Subcutaneous abdominal adipose tissue (tissue), 5 donors: ENCODE data around the gene RIIAD1.
"Not testable (repeated sequence)": the region's sequence is repeated elsewhere in the genome, so short reads cannot be mapped to it uniquely, and the experiment has no call there.

Source experiments
- H3K27ac ChIP-seq: one replicate; pipeline ENCODE4 v1.7.0; 2013; ENCODE audit warnings: low read depth, mild to moderate bottlenecking, inconsistent platforms, low read length, moderate library complexity
- H3K27me3 ChIP-seq, 5 donors: one replicate each; pipeline ENCODE4 v1.7.0; 2013; ENCODE audit warnings: low read length in 5 of 5, inconsistent platforms in 1 of 5; ENCODE audit not compliant: control insufficient read depth in 5 of 5, insufficient read depth in 4 of 5
- H3K36me3 ChIP-seq, 5 donors: one replicate each; pipeline ENCODE4 v1.7.0; 2013; ENCODE audit warnings: low read length in 5 of 5; ENCODE audit not compliant: control insufficient read depth in 5 of 5, insufficient read depth in 5 of 5
- H3K4me1 ChIP-seq, 5 donors: one replicate each; pipeline ENCODE4 v1.7.0; 2013; ENCODE audit warnings: low read length in 5 of 5, mild to moderate bottlenecking in 3 of 5, moderate library complexity in 1 of 5; ENCODE audit not compliant: control insufficient read depth in 5 of 5, insufficient read depth in 5 of 5
- H3K4me3 ChIP-seq, 5 donors: one replicate each; pipeline ENCODE4 v1.7.0; 2013; ENCODE audit warnings: low read length in 5 of 5, low read depth in 1 of 5
- H3K9ac ChIP-seq, 5 donors: one replicate each; pipeline ENCODE4 v1.7.0; 2013; ENCODE audit warnings: low read length in 5 of 5, mild to moderate bottlenecking in 4 of 5, moderate library complexity in 3 of 5
- H3K9me3 ChIP-seq, 5 donors: one replicate each; pipeline ENCODE4 v1.7.0; 2013; ENCODE audit warnings: low read length in 5 of 5; ENCODE audit not compliant: control insufficient read depth in 5 of 5
- donor health status: healthy.
- donor health status: healthy.
- donor health status: healthy.
- donor health status: healthy.
- donor health status: healthy.

RIIAD1 gene

DNA sequence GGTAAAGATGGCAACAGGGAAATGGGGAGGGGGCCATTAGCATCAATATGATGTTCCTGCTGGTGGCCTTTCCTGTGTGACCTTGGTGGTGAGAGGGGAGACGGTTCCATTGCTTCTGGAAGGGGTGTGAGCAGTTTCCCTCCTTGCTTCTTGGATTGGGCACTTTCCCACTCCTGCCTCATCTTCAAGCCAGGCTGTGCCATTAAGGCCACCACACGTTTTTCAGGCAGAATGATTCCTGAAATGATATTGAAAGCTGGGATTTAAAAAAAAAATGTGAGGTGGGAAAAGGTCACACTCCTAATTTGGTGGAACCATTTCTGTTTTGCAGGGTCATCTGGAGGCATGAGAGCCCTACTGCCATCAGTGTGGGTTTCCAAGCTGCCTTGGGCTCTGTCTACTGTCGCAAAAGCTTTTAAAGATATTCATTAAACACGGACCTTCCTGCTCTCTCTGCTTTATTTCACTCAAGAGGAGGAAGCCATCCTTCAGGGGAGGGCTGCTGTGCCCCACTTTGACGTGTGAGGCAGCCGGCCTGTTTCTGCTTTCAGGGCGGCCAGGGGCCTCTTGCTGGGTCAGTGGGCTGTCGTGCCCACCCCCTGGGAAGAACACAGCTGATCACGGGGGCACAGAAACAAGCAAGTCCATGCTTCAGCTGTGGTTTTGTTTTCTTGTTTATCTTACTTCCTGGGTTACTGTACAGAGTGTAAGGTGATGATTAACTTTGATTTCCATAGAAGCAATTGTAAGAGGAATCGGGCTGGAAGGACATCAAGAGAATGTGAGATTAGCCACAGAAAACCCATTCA lies 8.0 kb downstream of the RIIAD1 start:
- Histone ChIP-seq H3K36me3 (no peaks in the 10 kb centered on the region), H3K4me3 (no peak overlapping the region), H3K9me3 (no peaks in the 10 kb centered on the region), H3K27me3 (peaks cover 13 to 47% (median 17%) of the 10 kb centered on the region in 5 donors), H3K27ac (no peak overlapping the region), H3K9ac (no peak overlapping the region), H3K4me1 (peaks cover 0 to 4% (median 0%) of the 10 kb centered on the region in 5 donors)

DNA sequence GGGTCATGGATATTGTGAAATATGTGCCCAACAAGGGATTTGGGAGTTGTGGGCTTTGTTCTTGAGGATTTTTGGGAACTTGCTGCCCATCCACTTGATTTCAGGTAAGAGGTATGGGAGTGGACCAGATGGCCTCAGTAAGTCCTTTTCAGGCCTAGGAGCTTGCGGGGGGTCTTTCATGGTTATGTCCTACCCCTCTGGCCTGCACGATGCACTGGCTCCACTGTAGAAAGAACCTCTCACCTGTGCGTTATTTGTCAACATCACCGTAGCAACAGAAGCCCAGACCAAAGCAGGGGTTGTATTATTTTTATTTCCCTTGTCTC lies 8.6 kb downstream of the RIIAD1 start:
- H3K27ac ChIP-seq = no peak overlapping the region
- no peak overlapping the region for H3K4me3 ChIP-seq
- H3K4me1 ChIP-seq = peaks cover 0 to 4% (median 1%) of the 10 kb centered on the region in 5 donors
- H3K27me3 ChIP-seq = peaks cover 13 to 44% (median 15%) of the 10 kb centered on the region in 5 donors
- H3K36me3 ChIP-seq = no peaks in the 10 kb centered on the region
- H3K9ac ChIP-seq = no peak overlapping the region
- no peaks in the 10 kb centered on the region for H3K9me3 ChIP-seq

DNA sequence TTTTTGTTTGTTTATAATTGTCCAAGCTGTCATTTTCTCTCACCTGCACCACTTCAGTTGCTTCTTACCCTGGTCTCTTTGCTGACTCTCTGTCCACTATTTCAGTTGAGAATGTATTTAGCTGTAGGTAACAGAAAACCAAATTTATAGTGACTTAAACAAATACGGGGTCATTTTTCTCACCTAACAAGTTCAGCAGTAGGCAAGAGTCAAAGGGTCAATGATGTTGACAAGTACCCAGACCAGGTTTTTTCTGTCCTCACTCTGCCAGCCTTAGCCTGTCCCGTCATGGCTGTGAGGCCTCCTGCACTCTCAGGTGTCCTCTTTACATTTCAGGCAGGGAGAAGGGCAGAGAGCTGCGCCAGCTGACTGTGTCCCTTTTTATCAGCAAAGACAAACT lies 11.8 kb downstream of the RIIAD1 start:
- H3K9me3 ChIP-seq = peaks cover 0 to 9% (median 6%) of the 10 kb centered on the region in 5 donors
- no peak overlapping the region for H3K4me3 ChIP-seq
- H3K27ac ChIP-seq = no peak overlapping the region
- peaks cover 0 to 3% (median 2%) of the 10 kb centered on the region in 5 donors for H3K4me1 ChIP-seq
- no peak overlapping the region for H3K9ac ChIP-seq
- H3K36me3 ChIP-seq = no peaks in the 10 kb centered on the region
- peaks cover 0 to 24% (median 13%) of the 10 kb centered on the region in 5 donors for H3K27me3 ChIP-seq

DNA sequence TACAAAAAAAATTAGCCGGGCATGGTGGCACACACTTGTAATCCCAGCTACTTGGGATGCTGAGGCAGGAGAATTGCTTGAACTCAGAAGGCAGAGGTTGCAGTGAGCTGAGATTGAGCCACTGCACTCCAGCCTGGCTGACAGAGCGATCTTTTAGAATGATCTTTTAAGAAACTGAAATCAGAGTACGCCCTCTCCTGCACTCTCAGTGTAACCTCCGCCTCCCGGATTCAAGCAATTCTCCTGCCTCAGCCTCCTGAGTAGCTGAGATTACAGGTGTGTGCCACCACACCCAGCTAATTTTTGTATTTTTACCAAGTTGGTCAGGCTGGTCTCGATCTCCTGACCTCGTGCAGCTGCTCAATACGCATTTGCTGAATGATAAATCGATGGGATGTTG lies 12.7 kb downstream of the RIIAD1 start:
- not testable (repeated sequence) for H3K9ac ChIP-seq, H3K27ac ChIP-seq, H3K4me1 ChIP-seq, H3K9me3 ChIP-seq, H3K36me3 ChIP-seq, H3K4me3 ChIP-seq
- peaks cover 0 to 20% (median 13%) of the 10 kb centered on the region in 5 donors for H3K27me3 ChIP-seq

DNA sequence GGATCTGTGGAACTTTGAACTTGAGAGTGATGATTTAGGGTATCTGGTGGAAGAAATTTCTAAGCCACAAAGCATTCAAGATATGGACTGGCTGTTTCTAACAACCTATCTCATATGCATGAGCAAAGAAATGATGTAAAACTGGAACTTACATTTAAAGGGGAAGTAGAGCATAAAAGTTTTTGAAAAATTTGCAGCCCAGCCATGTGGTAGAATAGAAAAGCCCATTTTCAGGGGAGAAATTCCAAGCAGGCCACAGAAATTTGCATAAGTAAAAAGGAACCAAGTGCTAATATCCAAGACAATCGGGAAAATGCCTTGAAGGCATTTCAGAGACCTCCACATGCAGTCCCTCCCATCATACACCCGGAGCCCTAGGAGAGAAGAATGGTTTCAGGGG lies 15.7 kb downstream of the RIIAD1 start:
- no peak overlapping the region for H3K27ac ChIP-seq
- H3K4me1 ChIP-seq = peaks cover 0 to 6% (median 2%) of the 10 kb centered on the region in 5 donors
- no peak overlapping the region for H3K9ac ChIP-seq
- no peak overlapping the region for H3K4me3 ChIP-seq
- peaks cover 0 to 9% (median 6%) of the 10 kb centered on the region in 5 donors for H3K9me3 ChIP-seq
- H3K36me3 ChIP-seq = no peaks in the 10 kb centered on the region
- H3K27me3 ChIP-seq = peaks cover 0 to 5% (median 0%) of the 10 kb centered on the region in 5 donors

GRCh38 chr1:151737479-151737878 lies 16.2 kb downstream of the RIIAD1 start:
- Histone ChIP-seq H3K9me3 (peaks cover 0 to 9% (median 6%) of the 10 kb centered on the region in 5 donors), H3K27me3 (peaks cover 0 to 4% (median 0%) of the 10 kb centered on the region in 5 donors), H3K4me1 (peaks cover 0 to 6% (median 2%) of the 10 kb centered on the region in 5 donors), H3K36me3 (no peaks in the 10 kb centered on the region), H3K9ac (no peak overlapping the region), H3K4me3 (no peak overlapping the region), H3K27ac (no peak overlapping the region)

DNA sequence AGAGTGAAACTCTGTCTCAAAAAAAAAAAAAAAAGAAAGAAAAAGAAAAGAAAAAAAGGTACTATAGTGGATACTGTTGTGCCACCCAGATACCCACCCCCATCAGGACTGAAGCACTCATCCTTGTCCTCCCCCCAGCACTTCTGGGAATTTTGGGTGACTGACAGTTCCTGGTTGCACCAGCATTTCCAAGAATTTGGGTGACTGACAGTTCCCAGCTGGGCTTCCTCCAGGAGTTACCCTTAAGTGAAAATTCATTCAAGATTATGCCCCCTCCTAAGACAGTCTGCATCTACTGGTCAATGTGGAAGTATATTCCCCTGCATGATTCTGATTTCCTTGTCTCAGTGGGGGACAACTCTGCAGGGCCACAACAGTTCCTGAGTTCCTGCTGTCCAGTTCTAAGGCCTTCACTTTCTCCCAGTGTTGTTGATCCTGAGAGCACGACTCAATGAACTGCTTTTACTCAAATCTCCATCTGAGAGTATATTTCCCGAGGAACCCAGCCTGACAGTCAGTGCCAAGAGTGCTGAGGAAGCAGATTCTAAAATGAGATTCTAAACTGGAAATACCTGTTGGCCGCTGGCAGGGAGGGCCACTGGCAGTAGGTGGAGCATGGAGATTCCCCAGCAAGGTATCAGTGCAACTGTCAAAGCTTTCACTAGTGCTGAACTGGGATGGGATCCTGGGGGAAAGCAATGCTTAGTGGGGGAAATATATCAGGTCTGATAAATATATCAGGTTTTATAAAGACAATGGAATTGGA lies 18.5 kb downstream of the RIIAD1 start:
- H3K4me3 ChIP-seq = no peak overlapping the region
- peaks cover 0 to 6% (median 2%) of the 10 kb centered on the region in 5 donors for H3K4me1 ChIP-seq
- H3K36me3 ChIP-seq = no peaks in the 10 kb centered on the region
- H3K27ac ChIP-seq = no peak overlapping the region
- peaks cover 0 to 9% (median 6%) of the 10 kb centered on the region in 5 donors for H3K9me3 ChIP-seq
- H3K9ac ChIP-seq = peak overlapping the region in 1 of 5 donors; percentile 41
- H3K27me3 ChIP-seq = no peaks in the 10 kb centered on the region

DNA sequence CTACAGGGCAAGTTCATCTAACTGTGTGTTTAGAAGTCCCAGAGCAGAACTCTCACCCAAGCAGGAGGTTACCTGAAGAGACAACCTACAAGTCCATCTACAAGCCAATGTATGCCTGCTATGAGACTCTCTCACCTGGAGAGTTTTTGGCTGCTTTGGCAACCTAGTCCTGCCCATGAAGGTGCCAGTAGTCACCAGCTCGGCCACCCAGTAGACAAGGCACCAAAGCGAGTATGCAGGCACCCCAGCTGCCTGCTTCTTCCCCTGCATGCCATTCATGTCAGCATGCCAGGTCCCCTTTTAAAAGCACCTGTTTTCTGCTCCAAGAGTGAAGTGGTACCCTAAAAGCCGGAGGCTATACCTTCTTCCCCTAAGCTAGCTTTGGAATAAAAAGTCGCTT lies 20.2 kb downstream of the RIIAD1 start:
- peaks cover 0 to 9% (median 6%) of the 10 kb centered on the region in 5 donors for H3K9me3 ChIP-seq

GRCh38 chr1:151756291-151756690 lies 35.0 kb downstream of the RIIAD1 start:
- peaks cover 0 to 2% (median 0%) of the 10 kb centered on the region in 5 donors for H3K27me3 ChIP-seq
- H3K4me1 ChIP-seq = no peaks in the 10 kb centered on the region
- no peak overlapping the region for H3K4me3 ChIP-seq
- peaks cover 11 to 45% (median 34%) of the 10 kb centered on the region in 5 donors for H3K36me3 ChIP-seq
- H3K9ac ChIP-seq = no peak overlapping the region
- H3K9me3 ChIP-seq = no peaks in the 10 kb centered on the region
- no peak overlapping the region for H3K27ac ChIP-seq

More for the DNA sequence above, 20.2 kb downstream of the RIIAD1 start:
- H3K27ac ChIP-seq = no peak overlapping the region
- peaks cover 0 to 6% (median 0%) of the 10 kb centered on the region in 5 donors for H3K4me1 ChIP-seq
- H3K27me3 ChIP-seq = no peaks in the 10 kb centered on the region
- H3K4me3 ChIP-seq = no peak overlapping the region
- H3K9ac ChIP-seq = no peak overlapping the region
- H3K36me3 ChIP-seq = no peaks in the 10 kb centered on the region

DNA sequence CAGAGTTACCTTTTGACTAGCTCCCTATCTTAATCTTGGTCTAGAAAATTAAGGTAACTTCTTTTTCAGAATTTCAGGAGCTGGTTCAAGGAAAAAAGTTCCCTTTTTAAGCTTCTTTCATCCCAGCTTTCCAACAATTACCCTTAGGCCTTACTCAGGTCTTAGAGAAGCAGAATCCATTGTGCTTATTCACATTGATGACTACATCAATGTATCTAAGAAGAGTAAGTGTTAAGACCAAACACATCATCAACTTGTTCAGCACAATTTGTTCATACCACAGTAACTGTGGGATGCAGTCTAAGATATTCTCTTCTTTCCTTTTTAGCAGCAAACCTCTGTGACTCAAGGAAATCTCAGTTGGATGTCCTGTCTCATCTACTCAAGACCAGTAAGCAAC lies 37.9 kb downstream of the RIIAD1 start:
- Histone ChIP-seq H3K4me3 (no peak overlapping the region), H3K9me3 (no peaks in the 10 kb centered on the region), H3K9ac (no peak overlapping the region), H3K27ac (no peak overlapping the region), H3K27me3 (no peaks in the 10 kb centered on the region), H3K4me1 (peaks cover 0 to 14% (median 12%) of the 10 kb centered on the region in 5 donors), H3K36me3 (peaks cover 11 to 52% (median 40%) of the 10 kb centered on the region in 5 donors)
